ENCODE data around the gene DSC3. TPM values are rescaled to one million over a fixed set of nuclear protein-coding genes. Genes with fewer than 3 reads are reported as not detected.
A peak's percentile ranks its signal among the peaks of the same experiment; 100 is the strongest.

The DSC3 gene
- total RNA-seq, result 10 to 100 TPM in 1 of 2 donors, 1 to 10 TPM in 1; 3.0 to 12.9 TPM

DNA sequence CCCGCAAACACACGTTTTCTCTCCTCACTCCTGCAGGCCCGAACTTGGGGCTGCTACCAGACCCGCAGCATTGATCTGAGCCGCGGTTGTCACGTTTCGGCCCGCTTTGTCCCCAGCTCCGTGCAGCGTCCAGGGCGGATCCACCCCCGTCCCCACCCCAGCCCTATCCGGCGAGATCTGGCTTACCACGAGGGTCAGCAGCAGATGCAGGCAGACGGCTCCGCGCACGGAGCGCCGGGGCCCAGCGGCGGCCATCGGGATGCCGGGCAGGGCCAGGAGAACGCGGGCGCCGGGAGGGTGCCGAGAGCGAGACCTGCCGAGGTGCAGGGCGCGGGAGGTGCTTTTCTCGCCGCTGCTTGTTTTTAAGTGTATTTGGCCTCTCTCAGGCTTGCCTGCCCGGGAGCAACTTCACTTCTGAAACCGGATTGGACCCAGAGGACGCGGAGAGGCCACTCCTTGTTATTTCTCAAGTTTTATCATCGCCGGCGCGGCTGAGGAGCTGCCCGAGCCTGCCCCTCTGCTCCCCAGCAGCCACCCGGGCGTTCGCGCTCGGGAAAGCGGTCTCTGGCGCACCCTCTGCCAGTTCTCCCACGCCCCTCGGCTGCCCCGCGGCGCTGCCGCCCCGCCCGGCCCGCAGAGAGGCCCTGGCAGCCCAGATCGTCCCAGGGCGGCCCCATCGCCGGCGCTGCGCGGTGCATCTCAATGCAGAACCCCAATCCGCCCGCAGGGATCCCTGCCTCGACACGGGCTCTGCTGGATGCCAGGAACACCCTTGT, at the start of gene DSC3:
TSS of gene DSC3 (minus strand) at position 337 of the 776 bp plus-strand sequence. CDS start at position 255, 82 bp downstream.
- H3K4me3 ChIP-seq, result peak within 1 kb of the TSS; percentile 62
- no peaks in the 10 kb centered on the region for H3K36me3 ChIP-seq
- no peaks in the 10 kb centered on the region for H3K9me3 ChIP-seq
- peaks cover 0 to 17% of the 10 kb centered on the region in 2 donors for H3K4me1 ChIP-seq (ENCODE audit: control insufficient read depth in 1 of 2, low read depth in 2 of 2)
- ATAC-seq (ENCODE audit: insufficient number of reproducible peaks, low FRiP score, low read depth) (no peak), DNase-seq (ENCODE audit: low spot score) (no peak)
- peak within 1 kb of the TSS in 1 of 2 donors; percentile 11 for H3K27ac ChIP-seq
- no peaks in the 10 kb centered on the region for H3K27me3 ChIP-seq (replicated peaks; ENCODE audit: insufficient read depth)
- TF ChIP-seq, protein P1, sequence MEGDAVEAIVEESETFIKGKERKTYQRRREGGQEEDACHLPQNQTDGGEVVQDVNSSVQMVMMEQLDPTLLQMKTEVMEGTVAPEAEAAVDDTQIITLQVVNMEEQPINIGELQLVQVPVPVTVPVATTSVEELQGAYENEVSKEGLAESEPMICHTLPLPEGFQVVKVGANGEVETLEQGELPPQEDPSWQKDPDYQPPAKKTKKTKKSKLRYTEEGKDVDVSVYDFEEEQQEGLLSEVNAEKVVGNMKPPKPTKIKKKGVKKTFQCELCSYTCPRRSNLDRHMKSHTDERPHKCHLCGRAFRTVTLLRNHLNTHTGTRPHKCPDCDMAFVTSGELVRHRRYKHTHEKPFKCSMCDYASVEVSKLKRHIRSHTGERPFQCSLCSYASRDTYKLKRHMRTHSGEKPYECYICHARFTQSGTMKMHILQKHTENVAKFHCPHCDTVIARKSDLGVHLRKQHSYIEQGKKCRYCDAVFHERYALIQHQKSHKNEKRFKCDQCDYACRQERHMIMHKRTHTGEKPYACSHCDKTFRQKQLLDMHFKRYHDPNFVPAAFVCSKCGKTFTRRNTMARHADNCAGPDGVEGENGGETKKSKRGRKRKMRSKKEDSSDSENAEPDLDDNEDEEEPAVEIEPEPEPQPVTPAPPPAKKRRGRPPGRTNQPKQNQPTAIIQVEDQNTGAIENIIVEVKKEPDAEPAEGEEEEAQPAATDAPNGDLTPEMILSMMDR (IDR thresholded peaks at IDR 0.05), result no peak

DNA sequence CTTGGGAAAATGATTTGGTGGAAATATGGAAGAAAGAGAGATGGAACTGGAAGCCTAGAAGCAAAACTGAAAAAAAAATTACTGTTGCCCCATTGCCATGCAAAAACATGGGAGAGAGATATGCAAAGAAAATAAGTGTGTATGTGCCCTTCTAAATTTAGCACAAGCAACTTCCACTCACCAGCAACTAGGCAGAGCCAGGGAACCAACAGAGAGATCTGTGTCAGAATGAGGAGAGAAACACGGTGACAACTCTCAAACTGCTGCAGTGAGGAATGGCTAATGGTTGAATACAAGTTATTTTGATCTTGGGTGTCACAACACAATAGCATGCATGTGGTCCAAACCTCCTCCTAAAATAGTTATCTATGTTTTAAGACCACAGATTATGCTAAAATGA, 48.8 kb upstream of the DSC3 start:
- ATAC-seq (ENCODE audit: insufficient number of reproducible peaks, low FRiP score, low read depth) (no peak), DNase-seq (ENCODE audit: low spot score) (no peak)
- Histone ChIP-seq H3K4me1 (ENCODE audit: control insufficient read depth in 1 of 2, low read depth in 2 of 2) (no peaks in the 10 kb centered on the region), H3K36me3 (no peaks in the 10 kb centered on the region), H3K4me3 (no peak overlapping the region), H3K27me3 (replicated peaks; ENCODE audit: insufficient read depth) (no peaks in the 10 kb centered on the region), H3K9me3 (no peaks in the 10 kb centered on the region), H3K27ac (no peak overlapping the region)
- TF ChIP-seq, protein P1 (IDR thresholded peaks at IDR 0.05), result no peak

DNA sequence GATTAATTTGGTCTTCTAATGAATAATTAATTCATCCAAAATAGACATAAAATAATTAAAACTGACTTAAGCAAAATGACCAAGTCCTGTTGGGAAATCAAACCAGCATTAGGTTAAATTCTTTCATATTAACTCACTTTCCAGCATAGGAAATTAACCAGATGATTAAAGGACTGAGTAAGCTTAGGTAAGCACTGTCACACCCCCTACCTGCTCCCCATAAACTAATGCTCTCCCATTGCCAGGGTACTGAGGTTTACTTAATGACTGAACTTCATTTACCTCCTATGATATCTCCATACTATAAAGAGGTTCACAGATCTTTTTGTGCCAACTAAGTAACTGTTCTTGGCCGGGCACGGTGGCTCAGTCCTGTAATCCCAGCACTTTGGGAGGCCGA, 46.0 kb upstream of the DSC3 start:
- ATAC-seq (ENCODE audit: insufficient number of reproducible peaks, low FRiP score, low read depth) (no peak), DNase-seq (ENCODE audit: low spot score) (no peak)
- Histone ChIP-seq H3K36me3 (no peaks in the 10 kb centered on the region), H3K4me3 (no peak overlapping the region), H3K4me1 (ENCODE audit: control insufficient read depth in 1 of 2, low read depth in 2 of 2) (no peaks in the 10 kb centered on the region), H3K27ac (no peak overlapping the region), H3K9me3 (no peaks in the 10 kb centered on the region), H3K27me3 (replicated peaks; ENCODE audit: insufficient read depth) (no peaks in the 10 kb centered on the region)
- TF ChIP-seq, protein P1 (IDR thresholded peaks at IDR 0.05), result no peak

DNA sequence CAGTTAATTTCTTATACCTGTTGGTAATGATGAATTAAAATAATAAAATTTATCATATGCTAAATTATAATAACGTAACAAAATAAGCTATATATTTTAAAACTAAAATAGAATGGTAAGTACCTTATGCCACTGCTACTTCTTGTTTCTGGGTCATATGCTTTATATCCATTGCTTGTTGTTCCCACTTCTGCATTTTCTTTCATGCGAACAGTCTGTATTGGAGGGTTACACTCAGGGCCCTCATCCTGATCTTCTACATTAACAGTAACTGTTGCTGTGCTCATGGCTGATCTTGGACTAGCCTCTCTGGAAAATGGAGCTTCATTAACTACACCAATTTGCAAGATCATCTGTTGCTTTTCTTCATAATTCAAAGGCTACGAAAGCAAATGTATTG, 37.4 kb upstream of the DSC3 start:
- Histone ChIP-seq H3K36me3 (no peaks in the 10 kb centered on the region), H3K9me3 (no peaks in the 10 kb centered on the region), H3K27ac (no peak overlapping the region), H3K4me3 (no peak overlapping the region), H3K4me1 (ENCODE audit: control insufficient read depth in 1 of 2, low read depth in 2 of 2) (no peaks in the 10 kb centered on the region), H3K27me3 (replicated peaks; ENCODE audit: insufficient read depth) (no peaks in the 10 kb centered on the region)
- TF ChIP-seq, protein P1 (IDR thresholded peaks at IDR 0.05), result no peak
- ATAC-seq (ENCODE audit: insufficient number of reproducible peaks, low FRiP score, low read depth) (no peak), DNase-seq (ENCODE audit: low spot score) (no peak)

DNA sequence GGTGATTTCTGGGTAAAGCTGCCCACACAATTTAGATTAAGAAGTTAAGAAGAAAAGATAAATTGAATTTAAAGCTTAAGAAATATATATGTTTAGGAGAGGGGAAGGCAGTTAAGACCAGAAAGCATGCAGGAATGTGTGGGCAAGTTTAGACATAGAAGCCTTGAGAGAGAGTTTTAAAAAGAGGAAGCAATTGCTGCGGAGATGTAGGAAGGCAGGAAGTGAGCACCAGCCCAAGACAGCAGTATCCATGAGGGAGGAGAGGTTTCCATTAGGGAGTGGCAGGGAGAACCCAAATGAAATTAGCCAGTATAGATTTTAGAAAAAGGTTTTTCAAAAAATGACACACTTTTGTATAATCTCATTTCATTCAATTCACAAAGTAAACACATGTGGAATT, 35.3 kb upstream of the DSC3 start:
- ATAC-seq (ENCODE audit: insufficient number of reproducible peaks, low FRiP score, low read depth) (no peak), DNase-seq (ENCODE audit: low spot score) (no peak)
- Histone ChIP-seq H3K4me3 (no peak overlapping the region), H3K36me3 (no peaks in the 10 kb centered on the region), H3K9me3 (no peaks in the 10 kb centered on the region), H3K27ac (no peak overlapping the region), H3K27me3 (replicated peaks; ENCODE audit: insufficient read depth) (no peaks in the 10 kb centered on the region), H3K4me1 (ENCODE audit: control insufficient read depth in 1 of 2, low read depth in 2 of 2) (no peaks in the 10 kb centered on the region)
- TF ChIP-seq, protein P1 (IDR thresholded peaks at IDR 0.05), result no peak
